ACHN (cell line): ENCODE data around the gene CARD14.
A peak's percentile ranks its signal among the peaks of the same experiment; 100 is the strongest.
"Not testable (repeated sequence)": the region's sequence is repeated elsewhere in the genome, so short reads cannot be mapped to it uniquely, and the experiment has no call there.

ENCODE experiments used
- DNase-seq: peaks from one replicate; pipeline ENCODE4 v3.0.0-alpha.2; 2015
- in situ Hi-C: cut with HindIII; loops from 2 replicates; pipeline ENCODE4 v1.10.0; 2017; ENCODE audit warnings: low sequenced_read_pairs, low pct_ligation_motif_present, low pct_unique_long_range_greater_than_20kb

The CARD14 gene

GRCh38 chr17:80242505-80242904 is 72.7 kb downstream of the CARD14 start:
- in situ Hi-C loops, result no loop called here
- no peak for DNase-seq

- in situ Hi-C loops, result no loop called here
- DNase-seq, result no peak
Observed at GRCh38 chr17:80243526-80244433, 74.0 kb downstream of the CARD14 start.

GRCh38 chr17:80244448-80244847 is 74.6 kb downstream of the CARD14 start:
- DNase-seq, in situ Hi-C loops: not testable (repeated sequence)

GRCh38 chr17:80244871-80245509 is 75.2 kb downstream of the CARD14 start:
- in situ Hi-C loops, result no loop called here
- DNase-seq, result no peak

DNA sequence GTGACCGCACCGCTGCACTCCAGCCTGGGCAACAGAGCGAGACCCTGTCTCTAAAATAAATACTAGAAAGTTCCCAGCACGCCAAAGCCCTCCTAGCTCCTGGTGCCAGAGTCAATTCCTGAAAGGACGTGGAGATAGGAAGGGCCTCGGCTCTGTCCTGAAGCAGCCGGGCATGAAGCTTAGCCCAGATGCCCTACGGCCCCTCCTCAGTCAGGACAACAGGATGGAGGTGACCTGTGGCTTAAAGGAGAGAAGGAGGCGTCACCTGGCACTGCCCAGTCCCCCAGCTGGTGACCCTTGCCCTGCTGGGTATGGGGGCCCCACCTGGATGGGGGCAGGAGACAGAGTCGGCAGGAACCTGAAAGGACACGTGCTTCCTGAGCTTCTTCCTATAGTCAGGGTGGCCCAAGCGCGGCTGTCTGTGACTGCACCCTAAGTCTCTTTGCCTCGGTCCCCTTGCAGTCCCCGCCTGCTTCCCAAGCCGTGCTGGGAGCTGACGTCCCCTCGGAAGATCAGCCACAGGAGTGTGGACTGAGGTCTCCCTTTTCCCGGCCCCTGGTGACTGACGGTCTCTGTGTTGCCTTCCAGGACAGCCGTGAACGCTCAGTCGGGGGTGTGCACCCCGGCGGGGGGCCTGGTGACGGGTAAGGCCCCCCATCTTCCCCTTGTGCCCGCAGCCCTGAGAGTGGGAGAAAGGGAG is 75.9 kb downstream of the CARD14 start:
- DNase-seq, result no peak
- in situ Hi-C loops, result no loop called here

DNA sequence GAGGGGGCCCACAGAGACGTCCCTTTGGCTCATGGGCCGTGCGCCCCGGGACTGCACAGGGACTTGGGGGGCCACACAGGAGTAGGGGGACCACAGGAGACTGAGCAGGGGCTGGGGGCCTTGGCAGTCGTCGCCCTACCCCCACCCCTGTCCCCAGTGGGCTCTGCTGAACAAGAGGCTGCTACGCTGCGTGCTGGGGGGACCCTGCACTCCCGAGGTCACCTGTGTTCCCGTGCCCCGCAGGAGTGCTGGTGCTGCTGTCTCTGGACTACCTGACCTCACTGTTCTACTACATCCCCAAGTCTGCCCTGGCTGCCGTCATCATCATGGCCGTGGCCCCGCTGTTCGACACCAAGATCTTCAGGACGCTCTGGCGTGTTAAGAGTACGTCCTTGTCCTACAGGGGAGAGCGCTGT is 76.4 kb downstream of the CARD14 start:
- in situ Hi-C loops, result no loop called here
- DNase-seq, result no peak

DNA sequence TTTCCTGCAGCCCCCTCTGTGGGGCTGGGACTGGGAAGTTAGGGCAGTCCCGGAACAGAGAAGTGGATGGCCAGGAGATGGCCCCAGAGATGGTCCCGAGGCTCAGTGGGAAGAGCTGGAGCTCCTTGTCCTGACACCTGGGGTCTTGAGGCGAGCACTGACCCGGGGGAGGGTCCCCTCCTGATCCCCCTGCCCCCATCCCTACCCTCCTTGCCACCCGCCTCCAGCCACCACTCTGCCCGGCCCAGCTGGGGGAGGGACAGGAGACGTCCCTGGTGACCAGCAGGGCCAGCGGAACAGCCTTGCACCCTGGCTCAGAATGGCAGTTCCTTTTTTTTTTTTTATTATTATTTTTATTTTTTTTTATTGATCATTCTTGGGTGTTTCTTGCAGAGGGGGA is 76.9 kb downstream of the CARD14 start:
- in situ Hi-C loops, result no loop called here
- DNase-seq, result no peak

DNA sequence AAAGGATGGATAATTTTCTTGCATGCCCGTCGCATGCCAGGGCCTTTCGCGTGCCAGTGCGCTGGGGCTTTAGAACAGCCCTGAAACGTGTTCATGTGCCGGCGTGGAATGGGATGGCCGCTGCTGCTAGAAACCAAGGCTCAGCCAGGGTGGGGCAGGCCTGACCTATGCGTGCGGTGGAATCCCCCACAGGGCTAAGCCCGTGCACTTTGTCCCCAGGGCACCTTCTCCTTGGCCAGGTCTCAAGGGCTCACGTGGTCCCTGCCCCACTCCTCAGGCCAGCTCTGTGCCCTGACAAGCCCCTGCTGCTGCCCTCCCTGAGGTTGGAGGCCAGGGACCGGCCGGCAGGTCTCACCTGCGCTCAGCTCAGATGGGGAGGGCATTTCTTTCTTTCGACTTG is 77.7 kb downstream of the CARD14 start:
- no peak for DNase-seq
- in situ Hi-C loops, result no loop called here

DNA sequence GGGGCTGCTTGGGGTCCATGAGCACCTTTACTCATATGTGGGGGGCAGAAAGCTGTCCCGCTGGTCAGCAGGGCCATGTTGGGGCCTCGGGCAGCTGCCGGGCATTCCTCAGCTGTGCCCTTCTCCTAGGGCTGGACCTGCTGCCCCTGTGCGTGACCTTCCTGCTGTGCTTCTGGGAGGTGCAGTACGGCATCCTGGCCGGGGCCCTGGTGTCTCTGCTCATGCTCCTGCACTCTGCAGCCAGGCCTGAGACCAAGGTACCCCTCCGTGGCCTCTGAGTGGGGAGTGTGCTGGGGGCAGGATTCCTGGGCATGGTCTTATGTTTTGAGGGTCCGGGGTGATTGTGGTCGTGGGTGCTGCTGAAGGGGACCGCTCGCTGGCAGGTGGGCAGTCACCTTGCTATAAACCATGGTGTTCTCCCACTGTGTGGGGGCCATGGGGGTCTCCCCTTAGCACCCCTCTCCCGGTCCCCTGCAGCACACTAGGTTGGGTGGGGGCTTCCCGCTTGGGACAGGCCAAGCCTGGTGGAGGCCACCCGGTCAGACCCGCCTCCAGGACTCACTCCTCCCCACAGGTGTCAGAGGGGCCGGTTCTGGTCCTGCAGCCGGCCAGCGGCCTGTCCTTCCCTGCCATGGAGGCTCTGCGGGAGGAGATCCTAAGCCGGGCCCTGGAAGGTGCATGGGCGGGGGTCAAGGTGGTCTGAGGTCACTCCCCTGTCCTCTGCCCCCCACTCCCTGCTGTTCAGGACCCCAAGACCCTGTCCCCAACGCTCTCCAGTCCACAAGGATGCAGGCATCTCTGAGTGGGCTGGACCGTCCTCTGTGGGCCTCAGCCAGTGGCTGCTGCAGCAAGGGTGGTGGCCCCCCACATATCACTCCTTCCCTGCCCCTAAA is 78.4 kb downstream of the CARD14 start:
- no peak for DNase-seq
- in situ Hi-C loops, result no loop called here

DNA sequence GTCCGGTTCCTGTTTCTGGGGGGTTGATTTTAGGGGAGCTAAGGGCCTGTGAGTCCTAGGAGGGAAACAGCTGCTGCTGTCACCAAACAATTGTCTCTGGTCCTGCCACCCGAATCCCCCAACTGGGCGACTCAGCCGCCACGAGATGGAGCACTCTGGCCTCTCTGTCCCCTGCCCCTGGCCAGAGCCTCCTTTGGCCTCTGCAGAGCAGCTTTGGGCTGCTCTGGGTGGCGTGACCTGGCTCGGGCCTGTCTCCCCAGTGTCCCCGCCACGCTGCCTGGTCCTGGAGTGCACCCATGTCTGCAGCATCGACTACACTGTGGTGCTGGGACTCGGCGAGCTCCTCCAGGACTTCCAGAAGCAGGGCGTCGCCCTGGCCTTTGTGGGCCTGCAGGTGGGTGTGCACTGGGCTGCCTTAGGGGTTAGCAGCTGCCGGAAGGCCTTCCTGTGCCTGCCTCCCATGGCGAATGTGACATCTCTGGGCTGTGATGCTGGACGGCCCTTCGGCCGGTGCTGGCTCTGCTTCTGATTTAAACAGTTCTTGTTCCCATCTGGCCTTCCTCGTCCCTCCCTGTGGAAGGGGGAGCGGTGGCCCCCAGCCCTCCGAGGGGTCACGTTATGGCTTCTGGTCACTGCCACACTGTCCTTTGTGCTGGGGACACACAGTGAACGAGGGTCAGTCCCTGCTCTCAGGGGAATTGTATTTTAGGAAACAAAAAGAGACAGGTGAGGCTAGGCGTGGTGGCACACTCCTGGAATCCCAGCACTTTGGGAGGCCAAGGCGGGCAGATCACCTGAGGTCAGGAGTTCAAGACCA is 79.3 kb downstream of the CARD14 start:
- in situ Hi-C loops, result no loop called here
- no peak for DNase-seq

GRCh38 chr17:80251966-80252365 is 82.1 kb downstream of the CARD14 start:
- in situ Hi-C loops, result no loop called here
- no peak for DNase-seq

- in situ Hi-C loops, result no loop called here
Observed at GRCh38 chr17:80252871-80253270, 83.0 kb downstream of the CARD14 start.

DNA sequence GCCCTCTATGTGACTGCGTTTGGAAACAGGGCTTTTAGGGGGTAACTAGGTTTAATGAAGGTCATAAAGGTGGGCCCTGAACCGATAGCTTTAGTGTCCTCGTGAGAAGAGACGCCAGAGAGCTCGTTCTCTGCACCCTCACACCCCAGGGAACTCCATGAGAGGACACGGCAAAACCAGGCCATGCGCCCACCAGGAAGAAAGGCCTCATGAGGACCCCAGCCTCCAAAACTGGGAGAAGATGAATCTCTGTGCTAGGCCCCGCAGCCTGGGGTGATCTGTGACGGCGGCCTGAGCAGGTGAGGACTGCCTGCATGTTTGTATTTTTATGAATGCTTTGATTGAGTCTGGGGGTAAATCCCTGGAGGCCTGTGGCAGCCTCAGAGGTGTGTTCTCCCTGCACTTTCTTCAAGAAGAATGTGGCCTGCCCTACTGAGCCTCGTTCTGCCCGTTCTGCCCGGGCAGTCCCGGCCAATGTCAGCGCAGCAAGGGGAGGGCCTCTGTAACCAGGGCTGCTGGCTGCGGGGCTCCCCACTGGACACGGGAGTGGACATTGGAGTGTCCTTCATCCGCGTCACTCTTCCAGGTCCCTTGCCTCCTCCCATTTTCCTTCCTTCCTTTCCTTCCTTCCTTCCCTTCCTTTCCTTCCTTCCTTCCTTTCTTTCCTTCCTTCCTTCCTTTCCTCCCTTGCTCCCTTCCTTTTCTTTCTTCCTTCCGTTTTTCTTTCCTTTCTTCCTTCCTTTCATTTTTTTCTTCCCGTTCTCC is 84.0 kb downstream of the CARD14 start:
- DNase-seq, result peak; percentile 65
- in situ Hi-C loops, result no loop called here

More at GRCh38 chr17:80252871-80253270, 83.0 kb downstream of the CARD14 start:
- peak; percentile 78 for DNase-seq

DNA sequence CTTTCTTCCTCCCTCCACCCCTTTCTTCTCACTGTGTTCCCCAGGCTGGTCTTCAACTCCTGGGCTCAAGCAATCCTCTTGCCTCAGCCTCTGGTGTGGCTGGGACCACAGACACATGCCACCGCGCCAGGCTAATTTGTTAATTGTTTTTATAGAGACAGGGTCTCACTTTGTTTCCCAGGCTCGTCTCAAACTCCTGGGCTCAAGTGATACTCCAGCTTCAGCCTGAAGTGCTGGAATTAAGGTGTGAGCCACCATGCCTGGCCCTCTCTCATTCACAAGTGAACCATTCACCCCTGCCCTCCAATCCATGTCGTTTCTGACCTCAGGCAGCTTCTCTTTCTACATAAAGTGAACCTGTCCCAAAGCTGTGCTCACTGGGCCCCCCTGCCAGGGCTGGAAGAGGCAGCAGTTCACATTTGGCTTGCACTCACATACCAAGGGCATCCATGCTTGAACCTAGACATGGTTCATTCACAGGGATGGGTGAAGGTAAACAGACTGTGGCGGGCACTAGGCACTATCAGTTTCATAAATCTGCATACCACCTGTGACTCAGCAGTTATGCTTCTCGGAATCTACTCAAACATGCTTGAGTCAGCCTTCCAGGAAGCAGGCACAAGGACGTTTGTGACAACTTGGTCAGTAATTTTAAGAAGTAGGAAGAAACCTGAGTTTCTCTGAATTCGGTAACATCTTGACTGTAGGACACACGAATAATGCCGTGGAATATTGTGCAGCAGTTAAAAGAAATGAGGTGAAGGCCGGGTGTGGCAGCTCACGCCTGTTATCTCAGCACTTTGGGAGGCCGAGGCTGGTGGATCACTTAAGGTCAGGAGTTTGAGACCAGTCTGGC is 84.8 kb downstream of the CARD14 start:
- DNase-seq, result peak; percentile 100
- in situ Hi-C loops, result no loop called here

DNA sequence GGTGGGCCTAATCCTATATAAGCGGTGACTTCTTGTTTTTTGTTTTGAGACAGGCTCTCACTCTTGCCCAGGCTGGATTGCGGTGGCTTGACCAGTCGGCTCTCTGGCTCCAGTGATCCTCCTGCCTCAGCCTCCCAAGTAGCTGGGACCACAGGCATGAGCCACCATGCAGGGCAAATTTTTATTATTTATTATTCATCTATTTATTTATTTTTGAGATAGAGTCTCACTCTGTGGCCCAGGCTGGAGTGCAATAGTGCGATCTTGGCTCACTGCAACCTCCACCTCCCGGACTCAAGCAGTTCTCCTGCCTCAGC is 86.2 kb downstream of the CARD14 start:
- in situ Hi-C loops, result no loop called here
- DNase-seq, result no peak

- DNase-seq, result no peak
- in situ Hi-C loops, result no loop called here
Observed at GRCh38 chr17:80257716-80258213, 87.9 kb downstream of the CARD14 start.
